Measurements from ENCODE around the gene NTSR1. TPM values are rescaled to one million over a fixed set of nuclear protein-coding genes. Genes with fewer than 3 reads are reported as not detected.

The NTSR1 gene
- polyA plus RNA-seq, 5 donors, result 0.04 to 0.16 (median 0.08) TPM

DNA sequence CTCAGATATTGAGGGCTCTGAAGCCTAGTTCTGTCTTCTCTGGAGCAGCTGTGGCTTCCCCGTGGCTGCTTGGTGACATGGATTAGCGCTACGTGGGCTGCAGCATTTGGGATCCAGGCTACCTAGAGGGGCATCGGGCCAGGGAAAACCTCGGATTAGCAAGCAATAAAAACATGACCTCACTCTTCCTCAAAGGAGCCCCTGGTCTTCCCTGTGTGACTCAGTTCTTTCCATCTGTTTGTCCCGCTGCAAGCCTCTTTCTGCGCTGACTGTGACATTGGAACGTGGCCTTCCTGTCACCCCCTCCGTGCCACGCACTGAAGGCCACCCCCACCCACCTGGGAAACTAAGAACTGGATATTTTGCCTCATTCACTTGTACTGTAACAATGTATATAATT, 91.2 kb downstream of the NTSR1 start:
- DNase-seq, result no peak

GRCh38 chr20:62800314-62801259, 92.0 kb downstream of the NTSR1 start:
- DNase-seq, result no peak

- DNase-seq, result no peak
Measured at GRCh38 chr20:62801284-62802010, 92.8 kb downstream of the NTSR1 start.

DNA sequence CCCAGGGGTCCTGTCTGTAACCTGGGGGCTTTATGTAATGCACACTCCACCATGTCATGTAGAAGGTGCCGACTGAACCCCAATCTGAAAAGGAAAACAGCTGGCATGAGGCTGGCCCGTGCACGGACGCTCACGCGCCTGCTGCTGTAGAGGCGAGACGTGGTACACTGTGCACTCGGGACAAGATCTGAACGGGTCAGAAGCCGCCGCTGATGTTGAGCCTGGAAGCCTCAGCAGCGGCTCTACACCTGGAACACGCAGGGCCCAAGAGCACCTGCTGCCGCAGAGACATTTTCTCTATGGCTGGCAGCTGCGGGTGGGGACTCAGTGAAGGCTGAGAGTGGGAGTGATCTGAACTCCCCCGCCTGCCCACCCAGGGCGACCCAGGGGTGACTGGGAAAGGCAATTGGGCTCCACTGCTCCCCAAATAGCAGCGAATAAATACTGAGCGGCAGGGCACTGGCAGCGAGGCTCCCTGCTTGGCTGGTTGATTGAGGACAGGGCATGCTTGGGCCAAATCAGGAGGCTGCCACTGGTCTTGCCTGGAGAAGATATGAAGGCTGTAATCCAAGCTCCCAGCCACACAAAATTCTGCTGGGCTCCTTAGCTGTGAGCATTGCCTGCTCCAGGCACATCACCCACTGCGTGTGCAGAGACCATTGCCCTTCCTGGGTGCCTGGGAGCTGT, 93.5 kb downstream of the NTSR1 start:
- no peak for DNase-seq

- no peak for DNase-seq
Measured at GRCh38 chr20:62804021-62804626, 95.5 kb downstream of the NTSR1 start.

GRCh38 chr20:62804627-62805154, 96.1 kb downstream of the NTSR1 start, which contains the start of gene OGFR:
TSS of gene OGFR (plus strand) at chr20:62804835. CDS start at chr20:62804860, 25 bp downstream.
- peak; percentile 60 to 72 for DNase-seq

DNA sequence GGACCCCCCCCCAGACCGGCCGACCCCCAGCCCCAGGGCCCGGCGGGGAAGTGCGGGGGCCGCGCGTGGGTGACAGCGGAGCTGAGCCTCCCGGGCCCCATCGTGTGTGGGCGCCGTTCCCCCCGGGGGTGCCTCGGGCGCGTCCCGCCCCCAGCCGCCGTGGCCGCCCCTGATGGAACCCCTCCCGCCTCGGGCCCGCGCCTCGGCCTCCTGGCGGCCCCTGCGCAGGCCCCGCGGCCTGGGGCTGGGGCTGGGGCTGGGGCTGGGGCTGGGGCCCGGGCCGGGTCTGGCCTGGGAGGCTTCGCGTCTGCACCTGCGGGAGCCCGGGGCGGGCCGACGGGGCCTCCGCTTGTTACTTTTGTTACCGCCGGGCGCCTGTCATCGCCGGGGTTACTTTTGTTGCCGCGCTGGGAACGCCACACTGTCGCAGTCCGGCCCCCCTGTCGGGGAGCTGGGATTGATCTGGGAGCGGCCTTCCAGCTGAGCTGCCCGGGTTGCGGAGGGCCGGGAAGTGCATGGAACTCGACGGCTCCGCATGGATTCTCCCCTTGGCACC, 96.6 kb downstream of the NTSR1 start:
- no peak for DNase-seq

DNA sequence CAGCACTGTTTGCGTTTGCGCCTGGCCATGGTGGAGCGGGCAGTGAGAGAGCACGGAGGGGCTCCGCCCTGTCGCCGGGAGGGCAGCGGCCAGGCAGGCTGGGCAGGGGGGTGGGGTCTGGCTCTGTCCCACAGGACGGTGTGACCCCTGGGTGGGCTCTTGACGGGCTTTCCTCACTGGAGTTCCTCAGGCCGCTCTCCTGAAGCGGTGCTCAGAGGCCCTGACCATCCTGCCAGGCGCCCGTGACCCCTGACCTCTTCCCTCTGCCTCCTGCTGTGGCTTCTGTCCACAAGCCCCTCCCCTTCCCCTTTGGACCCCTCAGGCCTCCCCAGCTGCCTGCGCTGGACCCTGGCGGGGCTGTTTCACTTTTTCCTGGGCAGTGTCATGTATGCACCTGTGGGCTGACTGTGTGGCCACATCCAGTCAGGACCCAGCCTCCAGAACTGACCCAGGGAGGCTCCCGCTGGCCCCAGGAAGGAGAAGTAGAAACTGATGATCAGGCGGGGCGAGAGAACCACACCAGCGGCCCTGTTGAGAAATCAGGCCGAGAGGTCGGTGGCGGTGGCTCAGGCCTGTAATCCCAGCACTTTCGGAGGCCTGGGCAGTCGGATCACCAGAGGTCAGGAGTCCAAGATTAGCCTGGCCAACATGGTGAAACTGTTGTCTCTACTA, 97.2 kb downstream of the NTSR1 start:
- DNase-seq, result no peak

DNA sequence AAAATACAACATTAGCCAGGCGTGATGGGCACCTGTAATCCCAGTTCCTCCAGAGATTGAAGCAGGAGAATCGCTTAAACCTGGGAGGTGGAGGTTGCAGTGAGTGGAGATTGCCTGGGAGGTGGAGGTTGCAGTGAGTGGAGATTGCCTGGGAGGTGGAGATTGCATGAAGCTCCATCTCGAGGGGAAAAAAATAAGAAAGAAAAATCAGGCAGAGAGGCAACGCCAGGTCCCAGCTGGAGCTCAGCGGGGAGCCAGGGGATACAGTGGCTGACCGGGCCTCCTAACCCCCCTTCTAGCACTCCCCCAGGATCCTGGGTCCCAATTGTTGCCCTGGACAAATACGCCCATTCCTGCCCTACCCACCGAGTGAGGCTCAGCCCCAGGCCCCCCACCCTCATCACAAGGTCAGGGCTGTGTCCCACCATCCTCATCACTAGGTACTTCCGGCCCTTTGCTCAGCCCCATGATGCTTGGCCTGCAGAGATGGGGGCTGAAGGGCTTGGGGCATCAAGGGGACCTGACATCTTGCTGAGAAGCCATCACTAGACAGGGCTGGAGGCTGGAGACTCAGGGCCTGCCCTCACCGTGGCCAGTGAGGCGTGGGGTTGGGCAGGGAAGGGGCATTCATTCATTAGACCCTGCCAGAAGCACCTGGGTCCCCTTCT, 97.9 kb downstream of the NTSR1 start:
- no peak for DNase-seq

GRCh38 chr20:62807444-62808210, 99.0 kb downstream of the NTSR1 start:
- DNase-seq, result no peak

- peak in 1 of 2 donors; percentile 57 for DNase-seq
Measured at GRCh38 chr20:62808211-62808865, 99.7 kb downstream of the NTSR1 start.

- DNase-seq, result no peak
Measured at GRCh38 chr20:62809530-62810428, 101.1 kb downstream of the NTSR1 start.

- no peak for DNase-seq
Measured at GRCh38 chr20:62811320-62811719, 102.7 kb downstream of the NTSR1 start.

DNA sequence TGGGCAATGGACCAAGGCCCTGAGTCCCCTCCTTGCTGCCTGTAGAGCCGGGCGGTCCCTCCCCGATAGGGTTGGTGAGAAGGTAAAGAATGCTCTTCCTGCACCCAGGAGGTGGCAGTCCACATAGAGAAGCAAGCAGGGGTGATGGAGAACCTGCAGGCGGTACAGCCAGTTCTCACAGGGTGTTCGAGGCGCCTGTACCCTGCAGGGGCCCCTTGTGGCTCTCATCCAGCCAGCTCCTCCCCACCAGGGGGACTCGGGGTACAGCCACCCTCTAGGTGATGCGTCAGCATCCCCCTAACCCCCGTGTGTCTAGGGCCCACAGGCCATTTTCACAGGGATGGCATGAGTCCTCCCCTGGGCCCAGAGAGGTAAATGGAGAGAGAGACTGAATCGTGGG, 103.1 kb downstream of the NTSR1 start:
- no peak for DNase-seq

Data from right lung (tissue), 5 donors.